Liver (tissue), 9 donors: ENCODE results near the gene PTPRN2. TPM values are rescaled to one million over a fixed set of nuclear protein-coding genes. Genes with fewer than 3 reads are reported as not detected.

ENCODE experiments used
- DNase-seq: peaks from one replicate; pipeline ENCODE4 v3.0.0-alpha.2; 2017; ENCODE audit warnings: low spot score
- H3K27ac ChIP-seq, 2 donors: one replicate each; pipeline ENCODE4 v1.7.0; 2013; ENCODE audit warnings: inconsistent platforms in 2 of 2, low read length in 2 of 2, control low read depth in 1 of 2, low read depth in 1 of 2, mild to moderate bottlenecking in 1 of 2
- H3K27me3 ChIP-seq, 4 donors: one replicate each; pipeline versions ENCODE4 v1.6.1 to v1.7.0; 2013; ENCODE audit warnings: low read length in 3 of 4, inconsistent platforms in 1 of 4, mild to moderate bottlenecking in 1 of 4, moderate library complexity in 1 of 4; ENCODE audit not compliant: control insufficient read depth in 4 of 4, insufficient read depth in 4 of 4
- H3K36me3 ChIP-seq, 4 donors: one replicate each; pipeline versions ENCODE4 v1.6.1 to v1.7.0; 2013; ENCODE audit warnings: low read length in 3 of 4, mild to moderate bottlenecking in 3 of 4, low read depth in 1 of 4, moderate library complexity in 1 of 4; ENCODE audit not compliant: control insufficient read depth in 4 of 4, insufficient read depth in 3 of 4
- H3K4me1 ChIP-seq, 4 donors: one replicate each; pipeline versions ENCODE4 v1.6.1 to v1.7.0; 2013; ENCODE audit warnings: low read length in 3 of 4, mild to moderate bottlenecking in 3 of 4, moderate library complexity in 1 of 4; ENCODE audit not compliant: control insufficient read depth in 4 of 4, insufficient read depth in 4 of 4
- H3K4me3 ChIP-seq, 3 donors: one replicate each; pipeline versions ENCODE4 v1.6.1 to v1.7.0; 2013; ENCODE audit warnings: low read length in 3 of 3, control low read depth in 1 of 3, low read depth in 1 of 3, mild to moderate bottlenecking in 1 of 3
- H3K9ac ChIP-seq, 2 donors: one replicate each; pipeline ENCODE4 v1.7.0; 2013; ENCODE audit warnings: low read length in 2 of 2, mild to moderate bottlenecking in 2 of 2, moderate library complexity in 2 of 2, control low read depth in 1 of 2, low read depth in 1 of 2
- H3K9me3 ChIP-seq, 4 donors: one replicate each; pipeline versions ENCODE4 v1.6.1 to v1.7.0; 2013; ENCODE audit warnings: low read length in 3 of 4; ENCODE audit not compliant: control insufficient read depth in 4 of 4
- EGR1 ChIP-seq, 2 donors: IDR thresholded peaks; 2 replicates each; pipeline ENCODE4 v1.6.1; 2016 to 2018; ENCODE audit warnings: antibody characterized with exemption in 2 of 2, low read depth in 2 of 2
- FOXA1 ChIP-seq: IDR thresholded peaks from 2 replicates; pipeline ENCODE4 v1.6.1; 2016; ENCODE audit warnings: antibody characterized with exemption
- FOXA2 ChIP-seq: IDR thresholded peaks from 2 replicates; pipeline ENCODE4 v1.6.1; 2016; ENCODE audit warnings: antibody characterized with exemption
- GABPA ChIP-seq, 2 donors: IDR thresholded peaks in 1 of 2; conservative IDR thresholded peaks in 1 of 2; 2 replicates each; pipeline ENCODE4 v1.6.1; 2016; ENCODE audit warnings: antibody characterized with exemption in 2 of 2, mild to moderate bottlenecking in 1 of 2, moderate library complexity in 1 of 2
- HNF4A ChIP-seq, 2 donors: conservative IDR thresholded peaks; 2 replicates each; pipeline ENCODE4 v1.6.1; 2016; ENCODE audit warnings: antibody characterized with exemption in 2 of 2, mild to moderate bottlenecking in 2 of 2
- HNF4G ChIP-seq: IDR thresholded peaks from 2 replicates; pipeline ENCODE4 v1.6.1; 2016; ENCODE audit warnings: antibody characterized with exemption
- JUND ChIP-seq, 2 donors: IDR thresholded peaks; 2 replicates each; pipeline ENCODE4 v1.6.1; 2016; ENCODE audit warnings: antibody characterized with exemption in 2 of 2
- NR2F2 ChIP-seq: IDR thresholded peaks from 2 replicates; pipeline ENCODE4 v1.6.1; 2016; ENCODE audit warnings: antibody characterized with exemption
- RAD21 ChIP-seq, 2 donors: IDR thresholded peaks; 2 replicates each; pipeline ENCODE4 v1.6.1; 2016; ENCODE audit warnings: antibody characterized with exemption in 2 of 2, mild to moderate bottlenecking in 2 of 2
- RXRA ChIP-seq, 2 donors: IDR thresholded peaks; 2 replicates each; pipeline ENCODE4 v1.6.1; 2017 to 2018; ENCODE audit warnings: antibody characterized with exemption in 2 of 2, mild to moderate bottlenecking in 1 of 2
- TAF1 ChIP-seq: conservative IDR thresholded peaks from 2 replicates; pipeline ENCODE4 v1.6.1; 2016; ENCODE audit warnings: antibody characterized with exemption, mild to moderate bottlenecking
- YY1 ChIP-seq: IDR thresholded peaks from 2 replicates; pipeline ENCODE4 v1.6.1; 2016; ENCODE audit warnings: antibody characterized with exemption, mild to moderate bottlenecking
- WGBS: extraction: QIAGEN DNeasy Blood & Tissue Kit; methylation state at CpG from one replicate; pipeline ENCODE4 v1.1.7; 2013; 5-methylcytosine and 5-hydroxymethylcytosine counted together
- polyA plus RNA-seq, 2 donors: library from polyadenylated mRNA; stranded (reverse) in 1 of 2; unstranded in 1 of 2; fragments of 200-250 nt in 1 of 2; fragments of >200 nt in 1 of 2; fragmentation: Nextera tagmentation in 1 of 2; extraction: Ambion mirVana in 1 of 2; gene quantifications; one replicate each; pipeline versions ENCODE4 v1.2.1 to v1.2.3, GENCODE V29; 2013 to 2015
- total RNA-seq, 2 donors: library from RNA; depleted of rRNA; stranded (reverse); fragments of >200 nt; gene quantifications; one replicate each; pipeline ENCODE4 v1.2.3, GENCODE V29; 2014
- TF ChIP-seq, protein P1 (sequence below): IDR thresholded peaks from 2 replicates; pipeline ENCODE4 v1.6.1; 2016; ENCODE audit warnings: antibody characterized with exemption, mild to moderate bottlenecking
- TF ChIP-seq, protein P2 (sequence below): fragments of 150-350 bp; IDR thresholded peaks from 2 replicates; pipeline ENCODE4 v1.5.1; 2017; ENCODE audit warnings: improper control_type of control experiment, low read depth, low read length; ENCODE audit not compliant: missing input control
- TF ChIP-seq, protein P3 (sequence below): IDR thresholded peaks from 2 replicates; pipeline ENCODE4 v1.6.1; 2016; ENCODE audit warnings: antibody characterized with exemption
- TF ChIP-seq, protein P4 (sequence below): IDR thresholded peaks from 2 replicates; pipeline ENCODE4 v1.6.1; 2016; ENCODE audit warnings: antibody characterized with exemption
- donor health status: healthy.
- donor health status: healthy.
- donor health status: healthy.
- donor health status: healthy.
- donor health status: healthy.

PTPRN2 gene
- total and polyA plus RNA-seq, 4 donors: 0.75 to 1.9 (median 1.1) TPM

DNA sequence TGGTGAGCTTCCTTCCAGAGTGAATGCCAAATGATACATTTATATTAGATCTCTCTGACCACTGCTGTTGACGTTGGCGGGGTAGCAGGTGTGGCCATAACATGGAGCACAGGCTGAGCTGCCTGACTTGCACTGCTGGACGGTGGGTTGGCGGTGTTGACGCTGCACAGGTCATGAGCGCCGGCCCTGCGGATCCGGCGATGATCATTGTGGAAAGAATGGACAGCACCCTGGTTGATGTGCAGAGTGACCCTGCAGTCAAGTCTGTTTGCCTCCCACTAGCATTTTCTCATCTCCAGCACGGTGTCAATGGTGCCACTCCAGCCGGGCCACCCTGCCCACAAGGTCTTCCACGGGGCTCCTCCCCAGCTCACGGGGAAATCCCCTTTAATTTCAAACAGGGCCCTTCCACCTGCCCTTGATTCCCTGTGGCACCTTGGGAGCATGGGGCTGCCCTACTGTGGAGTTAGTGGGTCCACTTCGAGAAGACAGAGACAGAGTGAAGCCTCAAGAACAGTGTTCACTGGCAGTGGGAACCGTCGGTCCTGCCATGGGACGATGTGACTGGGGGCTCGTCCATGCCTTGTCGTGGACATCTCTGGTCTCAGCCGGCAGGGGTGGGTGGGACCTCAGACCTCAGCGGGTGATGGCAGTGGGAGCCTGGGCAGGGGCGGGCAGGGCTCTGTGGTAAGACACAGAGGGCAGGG is 613.5 kb downstream of the PTPRN2 start:
- no peak for DNase-seq
- no peaks in the 10 kb centered on the region for H3K36me3 ChIP-seq
- H3K4me1 ChIP-seq: no peaks in the 10 kb centered on the region
- H3K27ac ChIP-seq: no peak overlapping the region
- H3K27me3 ChIP-seq: no peaks in the 10 kb centered on the region
- H3K9me3 ChIP-seq: peaks cover 3 to 16% (median 5%) of the 10 kb centered on the region in 4 donors
- no peak overlapping the region for H3K4me3 ChIP-seq
- WGBS: 93% methylated on average over 23 of the region's 23 CpGs
- no peak overlapping the region for H3K9ac ChIP-seq
- TF ChIP-seq RAD21 (IDR thresholded peaks at IDR 0.05): no peak
- TF ChIP-seq, protein P1, sequence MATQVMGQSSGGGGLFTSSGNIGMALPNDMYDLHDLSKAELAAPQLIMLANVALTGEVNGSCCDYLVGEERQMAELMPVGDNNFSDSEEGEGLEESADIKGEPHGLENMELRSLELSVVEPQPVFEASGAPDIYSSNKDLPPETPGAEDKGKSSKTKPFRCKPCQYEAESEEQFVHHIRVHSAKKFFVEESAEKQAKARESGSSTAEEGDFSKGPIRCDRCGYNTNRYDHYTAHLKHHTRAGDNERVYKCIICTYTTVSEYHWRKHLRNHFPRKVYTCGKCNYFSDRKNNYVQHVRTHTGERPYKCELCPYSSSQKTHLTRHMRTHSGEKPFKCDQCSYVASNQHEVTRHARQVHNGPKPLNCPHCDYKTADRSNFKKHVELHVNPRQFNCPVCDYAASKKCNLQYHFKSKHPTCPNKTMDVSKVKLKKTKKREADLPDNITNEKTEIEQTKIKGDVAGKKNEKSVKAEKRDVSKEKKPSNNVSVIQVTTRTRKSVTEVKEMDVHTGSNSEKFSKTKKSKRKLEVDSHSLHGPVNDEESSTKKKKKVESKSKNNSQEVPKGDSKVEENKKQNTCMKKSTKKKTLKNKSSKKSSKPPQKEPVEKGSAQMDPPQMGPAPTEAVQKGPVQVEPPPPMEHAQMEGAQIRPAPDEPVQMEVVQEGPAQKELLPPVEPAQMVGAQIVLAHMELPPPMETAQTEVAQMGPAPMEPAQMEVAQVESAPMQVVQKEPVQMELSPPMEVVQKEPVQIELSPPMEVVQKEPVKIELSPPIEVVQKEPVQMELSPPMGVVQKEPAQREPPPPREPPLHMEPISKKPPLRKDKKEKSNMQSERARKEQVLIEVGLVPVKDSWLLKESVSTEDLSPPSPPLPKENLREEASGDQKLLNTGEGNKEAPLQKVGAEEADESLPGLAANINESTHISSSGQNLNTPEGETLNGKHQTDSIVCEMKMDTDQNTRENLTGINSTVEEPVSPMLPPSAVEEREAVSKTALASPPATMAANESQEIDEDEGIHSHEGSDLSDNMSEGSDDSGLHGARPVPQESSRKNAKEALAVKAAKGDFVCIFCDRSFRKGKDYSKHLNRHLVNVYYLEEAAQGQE: no peak
- TF ChIP-seq HNF4G: no peak
- no peak for TF ChIP-seq YY1
- TF ChIP-seq TAF1: no peak
- no peak for TF ChIP-seq FOXA2
- TF ChIP-seq FOXA1: no peak
- no peak for TF ChIP-seq GABPA (IDR thresholded peaks at IDR 0.05 in 1 of 2, conservative IDR thresholded peaks at IDR 0.05 in 1 of 2)
- TF ChIP-seq, protein P2, sequence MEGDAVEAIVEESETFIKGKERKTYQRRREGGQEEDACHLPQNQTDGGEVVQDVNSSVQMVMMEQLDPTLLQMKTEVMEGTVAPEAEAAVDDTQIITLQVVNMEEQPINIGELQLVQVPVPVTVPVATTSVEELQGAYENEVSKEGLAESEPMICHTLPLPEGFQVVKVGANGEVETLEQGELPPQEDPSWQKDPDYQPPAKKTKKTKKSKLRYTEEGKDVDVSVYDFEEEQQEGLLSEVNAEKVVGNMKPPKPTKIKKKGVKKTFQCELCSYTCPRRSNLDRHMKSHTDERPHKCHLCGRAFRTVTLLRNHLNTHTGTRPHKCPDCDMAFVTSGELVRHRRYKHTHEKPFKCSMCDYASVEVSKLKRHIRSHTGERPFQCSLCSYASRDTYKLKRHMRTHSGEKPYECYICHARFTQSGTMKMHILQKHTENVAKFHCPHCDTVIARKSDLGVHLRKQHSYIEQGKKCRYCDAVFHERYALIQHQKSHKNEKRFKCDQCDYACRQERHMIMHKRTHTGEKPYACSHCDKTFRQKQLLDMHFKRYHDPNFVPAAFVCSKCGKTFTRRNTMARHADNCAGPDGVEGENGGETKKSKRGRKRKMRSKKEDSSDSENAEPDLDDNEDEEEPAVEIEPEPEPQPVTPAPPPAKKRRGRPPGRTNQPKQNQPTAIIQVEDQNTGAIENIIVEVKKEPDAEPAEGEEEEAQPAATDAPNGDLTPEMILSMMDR: no peak
- no peak for TF ChIP-seq JUND (IDR thresholded peaks at IDR 0.05)
- TF ChIP-seq, protein P3, sequence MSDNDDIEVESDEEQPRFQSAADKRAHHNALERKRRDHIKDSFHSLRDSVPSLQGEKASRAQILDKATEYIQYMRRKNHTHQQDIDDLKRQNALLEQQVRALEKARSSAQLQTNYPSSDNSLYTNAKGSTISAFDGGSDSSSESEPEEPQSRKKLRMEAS: no peak
- TF ChIP-seq EGR1 (IDR thresholded peaks at IDR 0.05; ENCODE audit: low read depth in 2 of 2): no peak

DNA sequence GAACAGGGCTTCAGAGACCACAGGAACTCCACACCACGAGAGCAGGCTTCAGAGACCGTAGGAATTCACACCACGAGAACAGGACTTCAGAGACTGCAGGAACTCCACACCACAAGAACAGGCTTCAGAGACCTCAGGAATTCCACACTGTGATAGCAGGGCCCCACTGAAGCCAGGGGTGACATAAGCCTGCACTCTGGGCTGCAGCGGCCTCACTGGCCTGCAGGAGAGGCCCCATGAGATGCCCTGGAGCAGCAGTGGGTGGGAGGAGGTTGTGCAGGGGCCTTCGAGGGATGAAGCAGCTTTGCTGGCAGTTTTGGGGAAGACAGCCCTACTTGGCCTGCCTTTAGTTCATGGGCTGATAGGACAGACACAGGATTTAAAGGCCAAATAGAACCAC is 614.7 kb downstream of the PTPRN2 start:
- no peaks in the 10 kb centered on the region for H3K36me3 ChIP-seq
- no peak overlapping the region for H3K27ac ChIP-seq
- no peaks in the 10 kb centered on the region for H3K27me3 ChIP-seq
- no peak for DNase-seq
- TF ChIP-seq EGR1 (IDR thresholded peaks at IDR 0.05; ENCODE audit: low read depth in 2 of 2): no peak
- no peak for TF ChIP-seq FOXA1
- TF ChIP-seq, protein P1: no peak
- no peak for TF ChIP-seq GABPA (IDR thresholded peaks at IDR 0.05 in 1 of 2, conservative IDR thresholded peaks at IDR 0.05 in 1 of 2)
- no peak for TF ChIP-seq RAD21 (IDR thresholded peaks at IDR 0.05)
- TF ChIP-seq RXRA (IDR thresholded peaks at IDR 0.05): no peak
- TF ChIP-seq, protein P4, sequence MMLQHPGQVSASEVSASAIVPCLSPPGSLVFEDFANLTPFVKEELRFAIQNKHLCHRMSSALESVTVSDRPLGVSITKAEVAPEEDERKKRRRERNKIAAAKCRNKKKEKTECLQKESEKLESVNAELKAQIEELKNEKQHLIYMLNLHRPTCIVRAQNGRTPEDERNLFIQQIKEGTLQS: no peak
- TF ChIP-seq HNF4G: no peak
- no peak for TF ChIP-seq JUND (IDR thresholded peaks at IDR 0.05)
- TF ChIP-seq, protein P2: no peak
- TF ChIP-seq, protein P3: no peak
- no peak for TF ChIP-seq HNF4A (conservative IDR thresholded peaks at IDR 0.05)
- no peak for TF ChIP-seq NR2F2
- 79% methylated on average over 5 of the region's 5 CpGs for WGBS
- H3K4me3 ChIP-seq: no peak overlapping the region
- peaks cover 3 to 16% (median 5%) of the 10 kb centered on the region in 4 donors for H3K9me3 ChIP-seq
- no peaks in the 10 kb centered on the region for H3K4me1 ChIP-seq
- H3K9ac ChIP-seq: no peak overlapping the region
